ENCODE measurements around the gene ZNF837.

DNA sequence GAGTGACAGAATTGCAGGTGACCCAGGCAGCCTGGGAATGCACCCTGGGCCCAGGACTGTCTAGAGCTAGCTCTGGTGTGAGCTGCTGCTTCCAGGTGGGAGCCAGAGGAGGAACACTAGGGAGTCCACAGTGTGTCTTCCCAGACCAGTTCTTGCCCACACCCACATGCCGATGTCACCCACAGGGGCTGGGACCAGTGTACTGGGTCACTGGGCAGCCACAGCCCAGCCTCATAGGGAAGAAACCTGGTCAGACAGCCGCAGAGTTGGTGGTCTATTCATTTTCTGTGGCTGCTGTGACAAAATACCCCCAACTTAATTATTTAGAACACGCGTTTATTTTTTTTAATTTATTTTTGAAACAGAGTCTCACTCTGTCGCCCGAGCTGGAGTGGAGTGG lies 17.7 kb upstream of the ZNF837 start:
- TF ChIP-seq, protein P1, sequence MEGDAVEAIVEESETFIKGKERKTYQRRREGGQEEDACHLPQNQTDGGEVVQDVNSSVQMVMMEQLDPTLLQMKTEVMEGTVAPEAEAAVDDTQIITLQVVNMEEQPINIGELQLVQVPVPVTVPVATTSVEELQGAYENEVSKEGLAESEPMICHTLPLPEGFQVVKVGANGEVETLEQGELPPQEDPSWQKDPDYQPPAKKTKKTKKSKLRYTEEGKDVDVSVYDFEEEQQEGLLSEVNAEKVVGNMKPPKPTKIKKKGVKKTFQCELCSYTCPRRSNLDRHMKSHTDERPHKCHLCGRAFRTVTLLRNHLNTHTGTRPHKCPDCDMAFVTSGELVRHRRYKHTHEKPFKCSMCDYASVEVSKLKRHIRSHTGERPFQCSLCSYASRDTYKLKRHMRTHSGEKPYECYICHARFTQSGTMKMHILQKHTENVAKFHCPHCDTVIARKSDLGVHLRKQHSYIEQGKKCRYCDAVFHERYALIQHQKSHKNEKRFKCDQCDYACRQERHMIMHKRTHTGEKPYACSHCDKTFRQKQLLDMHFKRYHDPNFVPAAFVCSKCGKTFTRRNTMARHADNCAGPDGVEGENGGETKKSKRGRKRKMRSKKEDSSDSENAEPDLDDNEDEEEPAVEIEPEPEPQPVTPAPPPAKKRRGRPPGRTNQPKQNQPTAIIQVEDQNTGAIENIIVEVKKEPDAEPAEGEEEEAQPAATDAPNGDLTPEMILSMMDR (IDR thresholded peaks at IDR 0.05; ENCODE audit: poor library complexity), result no peak
- no peak for TF ChIP-seq EZH2phosphoT487 (IDR thresholded peaks at IDR 0.05; ENCODE audit: low read depth, severe bottlenecking, unreplicated experiment)
- TF ChIP-seq EZH2 (IDR thresholded peaks at IDR 0.05; ENCODE audit: borderline replicate concordance), result no peak

All from hepatocyte (in vitro differentiated cells).